HepG2 (cell line): ENCODE data around the gene UQCR11. TPM values are rescaled to one million over a fixed set of nuclear protein-coding genes. Genes with fewer than 3 reads are reported as not detected.

Experiments used
- ATAC-seq: fragments of 200-7000 bp; cut with Tn5 transposase; 3 replicates; pipeline ENCODE4 v1.9.1; 2020; ENCODE audit warnings: mild to moderate bottlenecking, moderate library complexity
- BruUV-seq: library from RNA; stranded (reverse); fragments of 400-500 nt; replicated peaks from 2 replicates; lab custom pipeline; 2021; lab: Mats Ljungman, UMichigan
- CTCF ChIA-PET: fragments of 300-600 bp; formaldehyde crosslinking; extraction: SDS; loops from one replicate; lab custom pipeline; 2021; ENCODE audit warnings: low total read pairs, inconsistent platforms, low intra/inter-chr PET ratio; lab: Yijun Ruan, JAX
- POLR2A ChIA-PET: fragments of 350-600 bp; sonication (Branson Sonifier 250); formaldehyde crosslinking; loops from one replicate; lab custom pipeline; 2020; ENCODE audit warnings: antibody characterized with exemption, inconsistent platforms; lab: Yijun Ruan, JAX
- DNase-seq: peaks from one replicate; pipeline ENCODE4 v3.0.0-alpha.2; 2015; ENCODE audit warnings: low spot score
- FAIRE-seq: peaks from 3 replicates; lab custom pipeline; 2011; peaks lifted over from hg19 to GRCh38; lab: Jason Lieb, UNC
- H2AFZ ChIP-seq: one replicate; pipeline ENCODE4 v1.6.1; 2011; ENCODE audit warnings: low read length, inconsistent platforms
- H3K27ac ChIP-seq: fragments of 300-600 bp; 3 replicates; pipeline ENCODE4 v1.8.0; 2011; ENCODE audit warnings: mixed run types, mild to moderate bottlenecking, mixed read lengths, low read length, inconsistent platforms; ENCODE audit not compliant: insufficient read depth; ENCODE audit errors: extremely low read length
- H3K27me3 ChIP-seq, 2 experiments: fragments of 200-600 bp in 1 of 2; 2 replicates in 1 of 2; 3 replicates in 1 of 2; pipeline versions ENCODE4 v1.6.0 to v1.8.0; 2011; ENCODE audit warnings: low read length in 2 of 2, mild to moderate bottlenecking in 2 of 2, moderate library complexity in 2 of 2, inconsistent platforms in 1 of 2; ENCODE audit not compliant: insufficient read depth in 2 of 2, control insufficient read depth in 1 of 2
- H3K36me3 ChIP-seq, 2 experiments: fragments of 200-600 bp in 1 of 2; replicated peaks in 1 of 2; 2 replicates in 1 of 2; 3 replicates in 1 of 2; pipeline versions ENCODE4 v1.5.1 to v1.8.0; 2011; ENCODE audit warnings: low read length in 2 of 2, inconsistent platforms in 1 of 2; ENCODE audit not compliant: insufficient read depth in 2 of 2, control insufficient read depth in 1 of 2
- H3K4me1 ChIP-seq: 2 replicates; pipeline ENCODE4 v1.5.1; 2012; ENCODE audit warnings: low read length, inconsistent platforms; ENCODE audit not compliant: insufficient read depth
- H3K4me2 ChIP-seq: 2 replicates; pipeline ENCODE4 v1.6.0; 2011; ENCODE audit warnings: low read depth, low read length, inconsistent platforms
- H3K4me3 ChIP-seq, 3 experiments: fragments of 200-600 bp in 1 of 3; sonication (generic), shearing (Covaris generic) in 1 of 3; replicated peaks in 1 of 3; 2 replicates each; pipeline ENCODE4 v1.5.1; 2011 to 2016; ENCODE audit warnings: low read length in 3 of 3, inconsistent platforms in 2 of 3, low read depth in 2 of 3, mild to moderate bottlenecking in 2 of 3, control low read depth in 1 of 3, mixed read lengths in 1 of 3; ENCODE audit not compliant: insufficient read depth in 1 of 3
- H3K79me2 ChIP-seq: one replicate; pipeline ENCODE4 v1.6.1; 2011; ENCODE audit warnings: low read length, inconsistent platforms; ENCODE audit not compliant: insufficient read depth
- H3K9ac ChIP-seq: 2 replicates; pipeline ENCODE4 v1.6.0; 2011; ENCODE audit warnings: mild to moderate bottlenecking, low read depth, low read length, inconsistent platforms; ENCODE audit not compliant: insufficient read depth
- H3K9me3 ChIP-seq: 2 replicates; pipeline ENCODE4 v1.5.1; 2012; ENCODE audit warnings: mild to moderate bottlenecking, low read length
- H4K20me1 ChIP-seq: 2 replicates; pipeline ENCODE4 v1.6.0; 2011; ENCODE audit warnings: inconsistent platforms, mild to moderate bottlenecking, low read length, moderate library complexity; ENCODE audit not compliant: insufficient read depth
- HDAC6 ChIP-seq: fragments of 200-600 bp; sonication (generic); IDR thresholded peaks from 2 replicates; pipeline ENCODE4 v1.7.0; 2017; ENCODE audit warnings: mild to moderate bottlenecking, antibody characterized with exemption, low read length, low read depth
- ZBTB40 ChIP-seq, 2 experiments: fragments of 450-650 bp in 1 of 2; sonication (generic) in 1 of 2; formaldehyde crosslinking in 1 of 2; IDR thresholded peaks; 2 replicates each; pipeline versions ENCODE4 v1.6.1 to v1.8.0; 2016 to 2022; ENCODE audit warnings: antibody characterized with exemption in 1 of 2, mild to moderate bottlenecking in 1 of 2, missing genetic modification reagents in 1 of 2
- WGBS: methylation state at CpG from one replicate; pipeline ENCODE4 v1.1.6; 2017; ENCODE audit warnings: low lambda C conversion rate; 5-methylcytosine and 5-hydroxymethylcytosine counted together
- in situ Hi-C: cut with HindIII; loops from 2 replicates; pipeline ENCODE4 v1.10.0; 2017; ENCODE audit warnings: low pct_unique_long_range_greater_than_20kb; ENCODE audit not compliant: extremely low pct_ligation_motif_present
- intact Hi-C: fragments of 100-400 bp; cut with micrococcal nuclease; formaldehyde crosslinking; loops from one replicate; pipeline ENCODE4 v1.10.0; 2022; ENCODE audit not compliant: unreplicated experiment
- polyA plus RNA-seq, 8 experiments: library from polyadenylated mRNA; depleted of rRNA in 3 of 8; stranded (reverse) in 7 of 8; unstranded in 1 of 8; fragments of >200 nt; fragmentation: Illumina TruSeq in 4 of 8; extraction: Trizol in 4 of 8; gene quantifications; 2 replicates each; pipeline versions ENCODE4 v1.2.1 to v1.2.3, GENCODE V29; 2011 to 2016; ENCODE audit warnings: low read depth in 4 of 8, missing spikeins in 1 of 8, mixed read lengths in 1 of 8; ENCODE audit not compliant: insufficient read depth in 1 of 8
- total RNA-seq, 5 experiments: library from RNA; depleted of rRNA; stranded (reverse); fragments of >200 nt; fragmentation: Illumina TruSeq; extraction: Trizol; gene quantifications; 2 replicates each; pipeline ENCODE4 v1.2.3, GENCODE V29; 2016; ENCODE audit warnings: low read depth in 1 of 5

Gene UQCR11
- total and polyA plus RNA-seq, 2 of the 13 experiments (the other 11 are each of a cell fraction or from before 2014, with no cell fraction given), result 125 to 214 TPM

- Histone ChIP-seq H3K9ac (no peak overlapping the region), H3K4me3 (no peak overlapping the region), H3K27me3 (no peaks in the 10 kb centered on the region), H3K79me2 (peaks cover 16% of the 10 kb centered on the region), H3K36me3 (peaks cover 9 to 43% of the 10 kb centered on the region in 2 experiments; a peak in 4 of 5 replicates), H4K20me1 (no peaks in the 10 kb centered on the region), H3K4me2 (no peak overlapping the region), H3K27ac (no peak overlapping the region), H3K9me3 (no peaks in the 10 kb centered on the region), H2AFZ (no peak overlapping the region), H3K4me1 (0 out of 2 replicates have a peak, but pooled peaks cover 11% of the 10 kb centered on the region)
- in situ Hi-C loops (no loop called here), intact Hi-C loops (no loop called here)
- ChIA-PET POLR2A (no interaction called here), CTCF (no interaction called here)
- FAIRE-seq (no peak), ATAC-seq (no peak), DNase-seq (no peak)
- WGBS, result 94% methylated on average over 18 of the region's 19 CpGs
- TF ChIP-seq ZBTB40 (IDR thresholded peaks at IDR 0.05) (peak; percentile 73), ZBTB40 (CRISPR knock-in tag; IDR thresholded peaks at IDR 0.05) (peak; percentile 99), HDAC6 (no peak)
- BruUV-seq, result no TSS peak
These were observed 29.1 kb upstream of the UQCR11 start for GRCh38 chr19:1634242-1634937.
